IgD-negative memory B cell (primary cell): ENCODE results near the gene NCOA7. TPM values are rescaled to one million over a fixed set of nuclear protein-coding genes. Genes with fewer than 3 reads are reported as not detected.

ENCODE experiments used
- H3K27ac Mint-ChIP-seq, 3 donors: one replicate each; pipeline ENCODE4 v1.8.0; 2020 to 2022; ENCODE audit warnings: mild to moderate bottlenecking in 3 of 3, mixed read lengths in 3 of 3, moderate library complexity in 1 of 3
- H3K27me3 Mint-ChIP-seq: one replicate; pipeline ENCODE4 v1.8.0; 2021; ENCODE audit warnings: mixed read lengths
- H3K36me3 Mint-ChIP-seq: one replicate; pipeline ENCODE4 v1.8.0; 2020; ENCODE audit warnings: mild to moderate bottlenecking, mixed read lengths
- H3K4me1 Mint-ChIP-seq, 3 donors: one replicate each; pipeline ENCODE4 v1.8.0; 2020 to 2022; ENCODE audit warnings: mixed read lengths in 3 of 3, mild to moderate bottlenecking in 1 of 3
- H3K4me3 Mint-ChIP-seq, 4 donors: one replicate each; pipeline ENCODE4 v1.8.0; 2020 to 2022; ENCODE audit warnings: mild to moderate bottlenecking in 4 of 4, mixed read lengths in 4 of 4, moderate library complexity in 3 of 4
- H3K9me3 Mint-ChIP-seq, 3 donors: one replicate each; pipeline ENCODE4 v1.8.0; 2020 to 2021; ENCODE audit warnings: mixed read lengths in 3 of 3, mild to moderate bottlenecking in 1 of 3
- polyA plus RNA-seq: library from polyadenylated mRNA; unstranded; fragments of 300-500 nt; fragmentation: Illumina TruSeq; gene quantifications from one replicate; pipeline ENCODE4 v1.2.3, GENCODE V29; 2021

Gene NCOA7, protein sequence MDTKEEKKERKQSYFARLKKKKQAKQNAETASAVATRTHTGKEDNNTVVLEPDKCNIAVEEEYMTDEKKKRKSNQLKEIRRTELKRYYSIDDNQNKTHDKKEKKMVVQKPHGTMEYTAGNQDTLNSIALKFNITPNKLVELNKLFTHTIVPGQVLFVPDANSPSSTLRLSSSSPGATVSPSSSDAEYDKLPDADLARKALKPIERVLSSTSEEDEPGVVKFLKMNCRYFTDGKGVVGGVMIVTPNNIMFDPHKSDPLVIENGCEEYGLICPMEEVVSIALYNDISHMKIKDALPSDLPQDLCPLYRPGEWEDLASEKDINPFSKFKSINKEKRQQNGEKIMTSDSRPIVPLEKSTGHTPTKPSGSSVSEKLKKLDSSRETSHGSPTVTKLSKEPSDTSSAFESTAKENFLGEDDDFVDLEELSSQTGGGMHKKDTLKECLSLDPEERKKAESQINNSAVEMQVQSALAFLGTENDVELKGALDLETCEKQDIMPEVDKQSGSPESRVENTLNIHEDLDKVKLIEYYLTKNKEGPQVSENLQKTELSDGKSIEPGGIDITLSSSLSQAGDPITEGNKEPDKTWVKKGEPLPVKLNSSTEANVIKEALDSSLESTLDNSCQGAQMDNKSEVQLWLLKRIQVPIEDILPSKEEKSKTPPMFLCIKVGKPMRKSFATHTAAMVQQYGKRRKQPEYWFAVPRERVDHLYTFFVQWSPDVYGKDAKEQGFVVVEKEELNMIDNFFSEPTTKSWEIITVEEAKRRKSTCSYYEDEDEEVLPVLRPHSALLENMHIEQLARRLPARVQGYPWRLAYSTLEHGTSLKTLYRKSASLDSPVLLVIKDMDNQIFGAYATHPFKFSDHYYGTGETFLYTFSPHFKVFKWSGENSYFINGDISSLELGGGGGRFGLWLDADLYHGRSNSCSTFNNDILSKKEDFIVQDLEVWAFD
- 35.6 TPM for polyA plus RNA-seq

DNA sequence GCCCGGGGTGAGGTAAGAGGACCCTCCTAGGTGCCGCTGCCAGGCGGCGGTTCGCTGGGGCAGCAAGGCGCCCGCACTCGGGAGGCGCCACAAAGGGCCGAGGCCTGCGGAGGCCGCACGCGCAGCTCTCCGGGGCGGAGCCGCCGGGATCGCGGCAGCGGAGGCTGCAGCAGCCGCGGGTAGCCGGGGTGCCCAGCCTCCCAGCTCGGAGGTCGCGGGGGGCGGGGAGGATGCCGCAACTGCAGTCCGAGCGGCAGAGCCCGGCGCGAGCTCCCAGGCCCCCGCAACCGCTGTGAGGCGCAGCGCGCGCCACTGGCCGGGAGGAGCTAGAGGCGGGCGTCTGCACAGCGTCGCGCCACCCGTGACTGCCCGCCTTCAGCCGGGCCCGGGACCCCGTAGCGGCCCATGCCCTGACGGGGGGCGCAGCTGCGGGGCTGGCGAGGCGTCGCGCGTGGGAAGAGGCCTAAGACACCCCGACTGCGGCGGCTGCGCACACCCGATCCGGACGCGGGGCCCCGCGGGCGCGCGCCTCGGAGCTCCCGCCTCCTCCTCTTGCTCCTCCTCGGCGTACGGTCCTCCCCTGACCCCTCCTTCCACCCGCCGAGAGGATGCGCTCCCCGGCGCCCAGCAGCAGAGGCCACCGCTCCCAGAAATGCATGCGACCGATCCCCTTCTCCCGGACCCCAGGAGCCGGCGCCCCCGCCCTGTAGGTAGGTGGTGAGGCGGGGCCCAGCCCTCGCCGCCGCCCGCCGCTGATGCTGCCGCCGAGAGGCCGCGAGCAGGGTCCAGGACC is at the start of gene NCOA7:
TSS of gene NCOA7 (plus strand) at position 603 of the 793 bp plus-strand sequence. CDS start 24,395 bp downstream, outside the sequence.
- H3K27me3 Mint-ChIP-seq, result no peaks in the 10 kb centered on the region
- no peaks in the 10 kb centered on the region for H3K9me3 Mint-ChIP-seq
- peak within 1 kb of the TSS; percentile 90 to 98 (median 95) for H3K4me3 Mint-ChIP-seq
- H3K27ac Mint-ChIP-seq, result peak within 1 kb of the TSS; percentile 90 to 99 (median 97)
- H3K4me1 Mint-ChIP-seq, result peaks cover 30 to 50% (median 37%) of the 10 kb centered on the region in 3 donors
- H3K36me3 Mint-ChIP-seq, result peaks cover 5% of the 10 kb centered on the region

DNA sequence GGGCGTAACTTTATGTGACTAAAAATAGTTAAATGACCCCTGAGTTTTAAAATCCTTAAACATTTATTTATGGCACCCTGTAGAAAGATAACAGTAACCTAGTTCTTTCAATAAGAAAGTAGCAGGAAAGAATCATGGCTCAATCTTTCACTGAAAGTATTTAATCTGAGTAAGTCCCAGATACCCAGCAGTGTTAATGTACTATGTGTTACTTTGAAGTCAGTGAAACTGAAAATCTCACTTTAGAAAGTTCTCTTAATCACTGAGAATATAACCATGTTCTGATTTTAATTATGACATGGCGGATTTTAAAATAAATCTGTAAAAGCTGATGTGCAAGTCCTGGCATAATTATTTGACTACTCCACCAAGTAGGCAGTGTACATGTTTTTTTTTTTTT is 49.4 kb upstream of the NCOA7 start:
- Mint-ChIP-seq H3K27ac (no peak overlapping the region), H3K4me1 (peaks cover 0 to 2% (median 0%) of the 10 kb centered on the region in 3 donors), H3K4me3 (no peak overlapping the region), H3K9me3 (no peaks in the 10 kb centered on the region), H3K27me3 (peaks cover 14% of the 10 kb centered on the region), H3K36me3 (no peaks in the 10 kb centered on the region)

DNA sequence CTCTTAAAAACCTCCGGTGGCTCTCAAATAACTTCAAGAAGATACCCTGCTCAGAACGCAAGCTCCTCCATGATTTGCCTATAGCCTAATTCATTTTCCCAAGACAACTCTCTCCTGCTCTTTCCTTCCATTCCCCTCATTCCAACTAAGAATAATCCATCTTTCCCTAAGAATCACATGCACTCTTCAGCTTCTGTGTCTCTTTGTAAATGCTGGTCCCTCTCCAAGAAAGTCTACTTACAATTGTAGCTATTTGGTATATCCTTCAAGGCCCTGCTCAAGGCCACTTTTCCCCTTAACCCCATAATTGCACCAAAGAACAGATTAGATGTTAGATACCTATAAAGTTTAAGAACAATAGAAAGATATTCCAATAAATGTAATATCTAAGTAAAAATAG is 48.7 kb upstream of the NCOA7 start:
- H3K36me3 Mint-ChIP-seq, result no peaks in the 10 kb centered on the region

DNA sequence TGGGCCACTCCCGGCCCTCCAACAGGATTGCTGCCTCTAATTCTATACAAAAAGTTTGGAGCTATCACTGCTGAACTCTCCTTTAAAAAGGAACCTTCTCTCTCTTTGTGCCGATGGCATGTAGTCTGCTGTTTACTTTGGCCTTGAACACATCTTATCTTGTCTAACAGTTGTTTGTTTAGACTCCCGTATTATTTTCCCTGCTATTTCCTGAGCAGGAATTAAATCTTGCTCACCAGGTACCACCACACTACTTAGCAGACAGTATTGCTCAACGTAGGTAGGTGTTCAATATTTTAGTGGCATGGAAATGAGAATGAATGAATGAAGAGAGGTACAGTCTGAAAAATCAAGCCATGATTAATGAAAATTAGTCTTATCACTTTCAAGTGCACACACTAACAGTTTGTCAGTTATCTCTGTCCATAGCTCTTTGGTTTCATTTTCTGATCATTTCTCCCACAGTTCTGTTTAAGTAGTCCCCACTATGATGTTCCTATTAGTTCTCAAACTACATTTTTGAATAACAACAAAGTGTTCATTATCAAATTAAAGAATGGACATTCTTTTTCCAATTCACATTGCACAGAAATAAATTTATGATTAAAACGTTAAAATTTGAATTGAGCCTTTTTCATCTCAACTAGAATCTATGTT is 48.2 kb upstream of the NCOA7 start:
- peaks cover 23% of the 10 kb centered on the region for H3K27me3 Mint-ChIP-seq
- no peak overlapping the region for H3K27ac Mint-ChIP-seq
- peaks cover 8 to 9% (median 9%) of the 10 kb centered on the region in 3 donors for H3K4me1 Mint-ChIP-seq

More for the DNA sequence above, 48.7 kb upstream of the NCOA7 start:
- peaks cover 5 to 8% (median 5%) of the 10 kb centered on the region in 3 donors for H3K4me1 Mint-ChIP-seq
- no peak overlapping the region for H3K4me3 Mint-ChIP-seq
- no peak overlapping the region for H3K27ac Mint-ChIP-seq
- H3K9me3 Mint-ChIP-seq, result no peaks in the 10 kb centered on the region
- peaks cover 20% of the 10 kb centered on the region for H3K27me3 Mint-ChIP-seq

DNA sequence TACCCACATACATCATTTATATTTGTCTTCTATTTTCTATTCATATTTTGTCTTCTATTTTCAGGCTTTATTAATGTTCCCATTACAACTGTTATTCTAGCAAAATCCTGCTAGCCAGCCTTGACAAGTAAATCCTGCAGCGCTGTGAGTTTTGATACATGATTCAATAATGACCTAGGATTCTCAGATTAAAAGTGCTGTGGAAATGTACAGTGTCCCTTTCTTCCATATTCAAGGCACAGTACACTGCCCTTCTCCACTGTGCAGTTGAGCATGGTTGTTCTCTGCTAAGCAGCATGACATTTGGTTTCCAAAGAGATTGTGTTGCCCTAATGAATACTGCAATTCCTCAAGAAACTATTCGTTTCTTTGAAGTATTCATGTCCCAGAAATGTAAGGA is 47.2 kb upstream of the NCOA7 start:
- Mint-ChIP-seq H3K4me3 (no peak overlapping the region), H3K27me3 (peaks cover 30% of the 10 kb centered on the region), H3K9me3 (no peaks in the 10 kb centered on the region), H3K27ac (no peak overlapping the region), H3K36me3 (no peaks in the 10 kb centered on the region), H3K4me1 (peaks cover 9 to 13% (median 11%) of the 10 kb centered on the region in 3 donors)

More for the DNA sequence above, 48.2 kb upstream of the NCOA7 start:
- H3K9me3 Mint-ChIP-seq, result no peaks in the 10 kb centered on the region
- no peak overlapping the region for H3K4me3 Mint-ChIP-seq
- H3K36me3 Mint-ChIP-seq, result no peaks in the 10 kb centered on the region

DNA sequence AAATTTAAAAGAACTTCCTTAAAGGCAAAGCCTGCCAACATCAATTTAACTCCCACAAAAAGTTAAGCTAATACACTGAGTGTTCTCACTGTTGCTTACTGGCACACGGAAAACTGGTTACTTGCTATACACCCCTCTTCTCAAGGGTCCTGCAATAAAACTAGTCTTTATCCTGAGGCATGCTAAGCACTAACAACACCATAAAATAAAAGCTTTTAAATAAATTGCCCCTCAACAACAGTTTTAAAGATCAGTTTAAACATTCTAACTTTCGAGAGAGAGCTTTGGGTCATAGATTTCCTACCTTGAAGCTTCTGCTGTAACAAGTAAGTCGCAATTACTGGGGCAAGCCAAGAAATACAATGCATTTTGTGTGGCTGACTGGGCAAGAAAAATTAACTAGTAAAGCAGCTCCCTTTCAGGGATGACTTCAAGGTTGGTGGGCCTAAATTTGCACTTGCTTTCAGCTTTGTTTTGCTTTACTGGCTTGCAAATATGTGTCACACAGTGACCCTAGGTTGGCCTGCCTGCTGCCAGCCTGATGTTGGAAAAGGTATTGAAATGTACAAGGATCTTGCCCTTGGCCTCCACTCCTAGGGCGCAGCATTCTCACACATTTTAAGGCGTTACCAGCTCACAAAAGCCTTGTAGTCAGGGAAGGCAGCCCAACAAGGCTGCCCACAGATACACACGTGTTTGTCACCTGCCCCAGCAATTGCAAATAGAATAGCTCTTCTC is 45.3 kb upstream of the NCOA7 start:
- Mint-ChIP-seq H3K36me3 (no peaks in the 10 kb centered on the region), H3K4me1 (peaks cover 15 to 22% (median 18%) of the 10 kb centered on the region in 3 donors), H3K9me3 (peaks cover 0 to under 1% (median 0%) of the 10 kb centered on the region in 3 donors), H3K27me3 (peaks cover 42% of the 10 kb centered on the region), H3K4me3 (peak overlapping the region in 1 of 4 donors; percentile 68), H3K27ac (no peak overlapping the region)

DNA sequence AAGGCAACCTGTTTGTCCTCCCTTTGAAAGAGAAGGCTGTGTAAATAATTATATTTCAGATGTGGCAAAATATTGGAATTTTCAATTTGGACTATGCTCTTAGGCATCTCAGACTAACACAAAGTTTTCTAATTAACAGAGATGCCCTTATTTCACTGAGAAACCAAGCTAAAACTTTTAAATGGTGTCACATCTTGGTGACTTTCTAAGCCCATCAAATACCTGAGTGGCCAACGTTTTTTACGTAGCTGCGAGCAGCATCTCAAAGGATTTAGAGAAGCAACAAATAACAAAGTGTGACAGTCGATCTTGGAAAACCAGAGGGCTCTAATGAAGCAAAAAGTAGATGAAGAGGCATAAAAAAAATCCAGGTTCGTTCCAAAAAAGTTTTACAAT is 44.7 kb upstream of the NCOA7 start:
- H3K9me3 Mint-ChIP-seq, result peaks cover 0 to 4% (median 0%) of the 10 kb centered on the region in 3 donors
- H3K36me3 Mint-ChIP-seq, result peaks cover 2% of the 10 kb centered on the region
- peaks cover 45% of the 10 kb centered on the region for H3K27me3 Mint-ChIP-seq
- H3K4me3 Mint-ChIP-seq, result peak overlapping the region; percentile 44 to 90 (median 74)
- peak overlapping the region in 1 of 3 donors; percentile 17 for H3K27ac Mint-ChIP-seq
- peaks cover 15 to 25% (median 20%) of the 10 kb centered on the region in 3 donors for H3K4me1 Mint-ChIP-seq

DNA sequence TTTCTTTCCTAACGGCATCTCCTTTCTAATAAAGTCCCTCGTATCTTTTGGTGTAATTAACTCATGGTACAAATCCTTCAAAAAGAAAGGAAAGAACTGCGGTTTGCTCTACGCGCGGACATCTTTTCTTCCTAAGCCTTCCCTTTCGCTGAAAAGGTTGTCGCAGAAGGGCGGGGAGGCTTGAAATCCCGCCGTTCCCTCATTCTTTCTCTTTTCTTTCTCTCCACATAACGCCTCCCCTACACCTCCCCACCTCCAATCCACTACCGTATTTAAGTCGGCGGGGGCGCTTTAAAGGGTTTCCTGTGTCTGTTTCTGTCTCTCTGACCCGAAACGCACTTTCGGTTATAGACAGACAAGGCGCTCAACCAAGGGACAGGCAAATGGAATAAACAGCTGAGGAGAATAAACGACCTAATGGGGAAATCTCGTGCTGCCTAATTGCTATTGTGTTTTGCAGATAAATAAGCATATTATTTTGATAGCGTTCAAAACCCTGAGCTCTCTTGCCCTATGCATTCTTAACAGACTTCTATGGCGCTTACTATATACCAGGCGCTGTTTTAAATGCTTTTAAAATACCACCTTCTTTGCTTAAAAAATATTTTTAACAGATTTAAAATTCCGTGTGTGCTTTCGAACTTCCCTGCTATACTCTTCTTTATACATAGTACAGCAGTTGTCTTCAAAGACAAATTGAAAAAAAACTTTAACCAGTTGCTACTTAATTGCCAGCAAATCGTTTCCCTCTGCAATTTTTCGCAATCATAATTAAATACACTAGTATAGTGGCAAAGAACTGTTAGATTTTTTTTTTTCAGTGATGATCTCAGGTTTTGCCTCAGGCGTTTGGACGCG is 43.8 kb upstream of the NCOA7 start:
- H3K36me3 Mint-ChIP-seq, result peaks cover 2% of the 10 kb centered on the region
- H3K9me3 Mint-ChIP-seq, result peaks cover 0 to 4% (median 0%) of the 10 kb centered on the region in 3 donors
- peak overlapping the region; percentile 68 to 90 (median 84) for H3K4me3 Mint-ChIP-seq
- peak overlapping the region; percentile 35 to 92 (median 69) for H3K27ac Mint-ChIP-seq
- H3K27me3 Mint-ChIP-seq, result peaks cover 53% of the 10 kb centered on the region
- H3K4me1 Mint-ChIP-seq, result peaks cover 15 to 25% (median 22%) of the 10 kb centered on the region in 3 donors

DNA sequence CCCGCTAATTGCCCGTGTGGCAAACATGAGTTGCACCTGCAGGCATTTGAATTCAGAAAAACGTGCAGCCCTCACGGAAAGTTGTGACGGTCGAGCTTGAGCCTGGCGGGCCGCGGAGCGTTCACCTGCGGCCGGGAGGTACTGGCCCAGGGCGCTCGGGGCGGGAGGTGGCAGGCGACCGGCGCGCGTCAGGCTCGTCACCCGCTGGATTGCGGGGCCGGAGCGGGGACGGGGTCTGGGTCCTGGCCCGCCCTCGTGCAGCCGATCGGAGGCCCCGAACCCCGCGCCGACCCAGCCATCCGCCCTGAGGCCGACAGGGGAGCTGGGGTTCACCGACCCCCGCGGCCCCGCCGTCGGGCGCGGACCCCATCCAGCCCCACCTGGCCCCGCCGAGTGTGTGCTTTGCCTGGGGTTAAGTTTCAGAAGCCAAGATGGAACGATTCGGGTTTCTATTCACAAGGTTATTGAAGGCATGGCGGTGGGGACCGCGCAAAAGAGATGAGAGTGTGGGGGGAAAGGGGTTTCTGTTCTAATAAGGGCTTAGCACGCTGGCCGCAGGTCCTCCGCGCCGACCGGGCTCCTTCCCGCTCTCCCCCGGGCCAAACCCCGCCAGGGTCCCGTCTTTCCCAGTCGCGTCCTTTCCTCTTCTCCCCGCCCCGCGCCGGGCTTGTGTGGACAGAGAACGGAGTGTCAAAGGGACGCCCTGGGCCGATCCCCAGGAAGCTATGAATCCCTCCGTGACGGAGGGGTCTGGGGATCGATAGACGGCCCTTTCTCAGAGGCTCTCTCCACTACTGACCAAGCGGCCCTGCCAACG is 43.0 kb upstream of the NCOA7 start:
- H3K9me3 Mint-ChIP-seq, result peaks cover 0 to 4% (median 0%) of the 10 kb centered on the region in 3 donors
- peak overlapping the region; percentile 68 to 92 (median 86) for H3K4me3 Mint-ChIP-seq
- H3K36me3 Mint-ChIP-seq, result peaks cover 2% of the 10 kb centered on the region
- peaks cover 54% of the 10 kb centered on the region for H3K27me3 Mint-ChIP-seq
- H3K4me1 Mint-ChIP-seq, result peaks cover 15 to 25% (median 22%) of the 10 kb centered on the region in 3 donors
- H3K27ac Mint-ChIP-seq, result peak overlapping the region; percentile 35 to 92 (median 63)

DNA sequence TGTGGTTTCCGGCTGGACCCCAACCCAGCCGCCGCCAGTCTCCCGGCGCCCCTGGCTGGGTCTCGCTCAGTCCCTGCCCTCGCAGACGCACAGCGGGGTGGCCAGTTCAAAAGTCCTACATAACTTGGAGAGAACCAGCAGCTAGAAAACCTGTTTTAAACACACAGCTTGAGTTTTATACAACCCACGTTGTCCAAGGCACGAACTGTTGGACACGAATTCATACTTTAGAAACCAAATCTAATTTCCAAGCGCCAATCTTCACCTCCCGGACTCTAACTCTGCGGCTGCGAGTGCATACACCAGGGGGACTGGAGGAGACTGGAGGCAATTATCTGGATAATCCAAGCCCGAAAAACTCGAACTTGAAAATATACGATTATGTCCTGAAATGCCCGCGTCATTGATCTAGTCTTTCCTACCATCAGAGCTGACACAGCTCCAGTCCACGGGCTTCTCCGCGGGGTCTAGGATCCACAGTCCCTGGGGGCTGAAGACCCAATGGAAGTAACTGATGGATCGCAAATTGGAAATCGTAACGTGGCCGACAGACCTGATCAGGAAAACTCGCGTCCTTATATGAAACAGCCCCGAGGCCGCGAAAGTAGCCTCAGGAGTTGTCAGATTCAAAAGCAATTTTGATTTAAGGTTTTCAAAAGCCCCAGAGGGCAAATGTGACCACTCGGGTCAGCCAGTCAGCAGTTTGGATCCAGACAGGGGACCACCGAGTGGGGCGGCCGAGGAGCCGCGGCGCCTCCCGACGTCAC is 42.2 kb upstream of the NCOA7 start:
- Mint-ChIP-seq H3K27me3 (peaks cover 54% of the 10 kb centered on the region), H3K4me3 (peak overlapping the region; percentile 68 to 92 (median 86)), H3K27ac (peak overlapping the region; percentile 35 to 92 (median 63)), H3K36me3 (peaks cover 2% of the 10 kb centered on the region), H3K4me1 (peaks cover 15 to 25% (median 22%) of the 10 kb centered on the region in 3 donors), H3K9me3 (peaks cover 0 to 4% (median 0%) of the 10 kb centered on the region in 3 donors)

DNA sequence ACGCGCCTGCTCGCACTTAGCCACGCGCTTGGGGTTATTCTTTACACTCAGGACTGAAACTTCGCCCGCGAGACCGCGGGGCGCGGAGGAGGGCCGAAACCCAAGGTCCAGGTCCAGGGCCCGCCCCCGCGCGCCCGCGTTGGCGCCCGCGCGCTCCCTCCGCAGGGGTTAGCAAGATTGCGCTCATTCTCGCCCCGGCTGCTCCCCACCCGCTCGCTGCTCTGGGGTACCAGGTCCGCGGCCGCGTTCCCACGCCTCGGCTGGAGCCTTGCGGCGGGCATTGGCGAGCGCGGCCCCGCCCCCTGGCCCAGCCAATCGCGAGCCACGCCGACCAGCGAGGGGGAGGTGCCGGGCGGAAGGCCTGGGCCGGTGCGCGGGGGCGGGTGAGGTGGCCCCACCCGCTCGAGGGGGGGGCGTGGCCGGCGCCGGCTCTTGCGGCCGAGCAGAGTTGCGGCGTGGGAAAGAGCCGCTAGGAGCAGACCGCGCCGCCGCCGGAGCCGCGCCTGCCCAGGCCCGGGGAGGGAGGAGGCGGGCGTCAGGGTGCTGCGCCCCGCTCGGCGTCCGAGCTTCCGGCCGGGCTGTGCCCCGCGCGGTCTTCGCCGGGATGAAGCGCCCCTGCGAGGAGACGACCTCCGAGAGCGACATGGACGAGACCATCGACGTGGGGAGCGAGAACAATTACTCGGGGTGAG is 41.4 kb upstream of the NCOA7 start, which contains the start of gene HEY2:
TSS of gene HEY2 (plus strand) at position 460 of the 692 bp plus-strand sequence. CDS start at position 605, 145 bp downstream.
- Mint-ChIP-seq H3K27ac (peak within 1 kb of the TSS; percentile 58 to 92 (median 67)), H3K36me3 (peaks cover 2% of the 10 kb centered on the region), H3K27me3 (peaks cover 54% of the 10 kb centered on the region), H3K9me3 (peaks cover 0 to 4% (median 0%) of the 10 kb centered on the region in 3 donors), H3K4me1 (peaks cover 15 to 25% (median 22%) of the 10 kb centered on the region in 3 donors), H3K4me3 (peak within 1 kb of the TSS; percentile 68 to 92 (median 86))
